Testis (tissue), 2 donors: ENCODE measurements around the gene PSMG2.

Experiments used
- CTCF ChIP-seq, 3 experiments: fragments of 450-650 bp in 2 of 3; fragments of 200-600 bp in 1 of 3; sonication (generic) in 1 of 3; IDR thresholded peaks; one replicate each; pipeline ENCODE4 v1.5.1; 2016 to 2019; ENCODE audit warnings: antibody characterized with exemption in 3 of 3, mild to moderate bottlenecking in 2 of 3, moderate library complexity in 1 of 3
- POLR2A ChIP-seq: fragments of 450-650 bp; IDR thresholded peaks from one replicate; pipeline ENCODE4 v1.6.1; 2017; ENCODE audit warnings: antibody characterized with exemption, mild to moderate bottlenecking, moderate library complexity

GRCh38 chr18:12772111-12772510, 69.3 kb downstream of the PSMG2 start:
- no peak for TF ChIP-seq CTCF (IDR thresholded peaks at IDR 0.05)
- TF ChIP-seq POLR2A = no peak
